ENCODE data around the gene IL17RD. TPM values are rescaled to one million over a fixed set of nuclear protein-coding genes. Genes with fewer than 3 reads are reported as not detected.

IL17RD gene
- total RNA-seq, 1 experiment from 2014 or later: 3.5 TPM

- POLR2A ChIA-PET: no interaction called here
- in situ Hi-C loops (cut with HindIII; ENCODE audit: low pct_unique_long_range_greater_than_20kb, low sequenced_read_pairs) (loop anchor here (25.0 kb wide), 1 partner anchor 101 kb away; no protein-coding TSS in a partner anchor), intact Hi-C loops (cut with micrococcal nuclease; ENCODE audit: unreplicated experiment) (no loop called here)
- H3K27ac ChIP-seq (ENCODE audit: low read length): no peak overlapping the region
- no peaks in the 10 kb centered on the region for H3K36me3 ChIP-seq (ENCODE audit: control insufficient read depth, insufficient read depth, low read length)
- CTCF ChIA-PET: no interaction called here
- TF ChIP-seq POLR2AphosphoS5 (IDR thresholded peaks at IDR 0.05; ENCODE audit: low read depth, low read length) (no peak), TCF7L2 (IDR thresholded peaks at IDR 0.05; ENCODE audit: low read depth, low read length) (no peak), REST (IDR thresholded peaks at IDR 0.05; ENCODE audit: insufficient read depth in 1 of 2, low read depth in 2 of 2, low read length in 1 of 2) (no peak), CTCF (IDR thresholded peaks at IDR 0.05) (no peak), SIN3A (IDR thresholded peaks at IDR 0.05; ENCODE audit: borderline replicate concordance, insufficient read depth, low read depth, low read length) (no peak)
- H3K4me3 ChIP-seq (ENCODE audit: low read depth in 2 of 2, low read length in 2 of 2): no peak overlapping the region
- BruUV-seq (replicated peaks): no TSS peak
- ATAC-seq (no peak), DNase-seq (ENCODE audit: low read depth, low spot score) (no peak)
- no peaks in the 10 kb centered on the region for H3K27me3 ChIP-seq (ENCODE audit: control insufficient read depth, insufficient read depth, low read length)
- H3K4me1 ChIP-seq (ENCODE audit: control insufficient read depth, insufficient read depth, low read length): no peaks in the 10 kb centered on the region
- H3K9me3 ChIP-seq (ENCODE audit: control insufficient read depth, insufficient read depth, low read depth, low read length): no peaks in the 10 kb centered on the region
Observed at GRCh38 chr3:57088503-57088902, 76.7 kb downstream of the IL17RD start.

- no peaks in the 10 kb centered on the region for H3K36me3 ChIP-seq (ENCODE audit: control insufficient read depth, insufficient read depth, low read length)
- POLR2A ChIA-PET: no interaction called here
- no peak overlapping the region for H3K4me3 ChIP-seq (ENCODE audit: low read depth in 2 of 2, low read length in 2 of 2)
- CTCF ChIA-PET: no interaction called here
- no peaks in the 10 kb centered on the region for H3K4me1 ChIP-seq (ENCODE audit: control insufficient read depth, insufficient read depth, low read length)
- DNase-seq (ENCODE audit: low read depth, low spot score) (no peak), ATAC-seq (no peak)
- intact Hi-C loops (cut with micrococcal nuclease; ENCODE audit: unreplicated experiment): no loop called here
- no peaks in the 10 kb centered on the region for H3K9me3 ChIP-seq (ENCODE audit: control insufficient read depth, insufficient read depth, low read depth, low read length)
- no peaks in the 10 kb centered on the region for H3K27me3 ChIP-seq (ENCODE audit: control insufficient read depth, insufficient read depth, low read length)
- TF ChIP-seq CTCF (IDR thresholded peaks at IDR 0.05): no peak
- TF ChIP-seq SIN3A (IDR thresholded peaks at IDR 0.05; ENCODE audit: borderline replicate concordance, insufficient read depth, low read depth, low read length): no peak
- TF ChIP-seq TCF7L2 (IDR thresholded peaks at IDR 0.05; ENCODE audit: low read depth, low read length): no peak
- TF ChIP-seq POLR2AphosphoS5 (IDR thresholded peaks at IDR 0.05; ENCODE audit: low read depth, low read length): no peak
- TF ChIP-seq REST (IDR thresholded peaks at IDR 0.05; ENCODE audit: insufficient read depth in 1 of 2, low read depth in 2 of 2, low read length in 1 of 2): no peak
- in situ Hi-C loops (cut with HindIII; ENCODE audit: low pct_unique_long_range_greater_than_20kb, low sequenced_read_pairs): loop anchor here (25.0 kb wide), 1 partner anchor 100 kb away; no protein-coding TSS in a partner anchor
- no peak overlapping the region for H3K27ac ChIP-seq (ENCODE audit: low read length)
- BruUV-seq (replicated peaks): no TSS peak
Observed at GRCh38 chr3:57087361-57088092, 77.6 kb downstream of the IL17RD start.

Data from Panc1 (cell line).